Measurements from ENCODE around the gene ERBB3. TPM values are rescaled to one million over a fixed set of nuclear protein-coding genes. Genes with fewer than 3 reads are reported as not detected.
A peak's percentile ranks its signal among the peaks of the same experiment; 100 is the strongest.

ERBB3 gene
- total RNA-seq, 2 experiments from 2014 or later, result 1.0 to 1.9 TPM

DNA sequence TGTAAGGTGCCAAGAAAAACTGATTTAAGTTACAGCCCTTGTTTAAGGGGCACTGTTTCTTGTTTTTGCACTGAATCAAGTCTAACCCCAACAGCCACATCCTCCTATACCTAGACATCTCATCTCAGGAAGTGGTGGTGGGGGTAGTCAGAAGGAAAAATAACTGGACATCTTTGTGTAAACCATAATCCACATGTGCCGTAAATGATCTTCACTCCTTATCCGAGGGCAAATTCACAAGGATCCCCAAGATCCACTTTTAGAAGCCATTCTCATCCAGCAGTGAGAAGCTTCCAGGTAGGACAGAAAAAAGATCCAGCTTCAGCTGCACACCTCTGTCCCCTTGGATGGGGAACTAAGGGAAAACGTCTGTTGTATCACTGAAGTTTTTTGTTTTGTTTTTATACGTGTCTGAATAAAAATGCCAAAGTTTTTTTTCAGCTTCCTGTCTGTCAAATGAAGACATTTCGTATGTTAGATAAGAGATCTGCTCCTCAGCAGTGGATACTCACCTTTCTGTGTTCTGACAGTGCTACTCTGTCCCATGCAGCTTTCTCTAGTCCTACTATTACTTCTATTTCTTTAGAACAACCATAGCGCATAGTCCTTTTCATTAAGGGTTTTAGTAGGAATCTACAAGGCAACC lies 23.2 kb downstream of the ERBB3 start:
- Mint-ChIP-seq H3K4me3 (peak overlapping the region; percentile 99), H3K27ac (peak overlapping the region; percentile 99), H3K36me3 (ENCODE audit: low read depth) (peaks cover 34% of the 10 kb centered on the region), H3K27me3 (ENCODE audit: low read depth) (no peaks in the 10 kb centered on the region), H3K4me1 (ENCODE audit: low read depth) (peaks cover 38% of the 10 kb centered on the region), H3K9me3 (no peaks in the 10 kb centered on the region)
- intact Hi-C loops (cut with micrococcal nuclease), result loop anchor here (5.0 kb wide), 1 partner anchor 106 kb away; the partner anchor contains the start of gene SUOX
- DNase-seq, result peak; percentile 25
- CTCF ChIA-PET, result interaction anchor here (1.9 to 3.3 kb wide), 5 partner anchors 15 to 365 kb away, joined by 5 to 22 read pairs (median 8); partner anchors contain the start of gene ZC3H10

GRCh38 chr12:56103823-56104108 lies 23.8 kb downstream of the ERBB3 start:
- peaks cover 38% of the 10 kb centered on the region for H3K4me1 Mint-ChIP-seq (ENCODE audit: low read depth)
- intact Hi-C loops (cut with micrococcal nuclease), result loop anchor here (1.0 to 5.0 kb wide), 15 partner anchors 13 to 387 kb away; partner anchors contain the start of genes BLOC1S1, CD63, DNAJC14 and ESYT1

GRCh38 chr12:56104109-56104814 lies 24.3 kb downstream of the ERBB3 start, which contains the start of gene PA2G4:
TSS of gene PA2G4 (plus strand) at chr12:56104559. CDS start at chr12:56104738, 179 bp downstream.
- intact Hi-C loops (cut with micrococcal nuclease), result loop anchor here (1.0 to 5.0 kb wide), 15 partner anchors 12 to 388 kb away; partner anchors contain the start of genes BLOC1S1, CD63, DNAJC14 and ESYT1
- peaks cover 42% of the 10 kb centered on the region for H3K36me3 Mint-ChIP-seq (ENCODE audit: low read depth)
- peak; percentile 99 for DNase-seq

More at GRCh38 chr12:56103823-56104108, 23.8 kb downstream of the ERBB3 start:
- no peaks in the 10 kb centered on the region for H3K27me3 Mint-ChIP-seq (ENCODE audit: low read depth)
- no peak for DNase-seq
- H3K27ac Mint-ChIP-seq, result peak overlapping the region; percentile 99
- H3K9me3 Mint-ChIP-seq, result no peaks in the 10 kb centered on the region
- H3K4me3 Mint-ChIP-seq, result peak overlapping the region; percentile 99
- CTCF ChIA-PET, result interaction anchor here (0.6 to 3.3 kb wide), 8 partner anchors 15 to 366 kb away, joined by 3 to 22 read pairs (median 8); partner anchors contain the start of genes SMARCC2 and ZC3H10
- H3K36me3 Mint-ChIP-seq (ENCODE audit: low read depth), result peaks cover 40% of the 10 kb centered on the region

GRCh38 chr12:56104815-56105608 lies 25.0 kb downstream of the ERBB3 start:
- intact Hi-C loops (cut with micrococcal nuclease), result loop anchor here (1.0 to 5.0 kb wide), 15 partner anchors 11 to 389 kb away; partner anchors contain the start of genes BLOC1S1, CD63, DNAJC14 and ESYT1
- Mint-ChIP-seq H3K27ac (peak overlapping the region; percentile 99), H3K36me3 (ENCODE audit: low read depth) (peaks cover 48% of the 10 kb centered on the region), H3K9me3 (no peaks in the 10 kb centered on the region), H3K27me3 (ENCODE audit: low read depth) (no peaks in the 10 kb centered on the region), H3K4me1 (ENCODE audit: low read depth) (peaks cover 38% of the 10 kb centered on the region), H3K4me3 (peak overlapping the region; percentile 99)
- CTCF ChIA-PET, result interaction anchor here (0.5 to 3.0 kb wide), 10 partner anchors 10 to 255 kb away, joined by 3 to 18 read pairs (median 5); partner anchors contain the start of genes ERBB3, SMARCC2, STAT2 and ZC3H10
- DNase-seq, result peak; percentile 42

More at GRCh38 chr12:56104109-56104814, 24.3 kb downstream of the ERBB3 start, which contains the start of gene PA2G4:
- Mint-ChIP-seq H3K27ac (peak within 1 kb of the TSS; percentile 99), H3K9me3 (no peaks in the 10 kb centered on the region), H3K4me3 (peak within 1 kb of the TSS; percentile 99), H3K27me3 (ENCODE audit: low read depth) (no peaks in the 10 kb centered on the region), H3K4me1 (ENCODE audit: low read depth) (peaks cover 38% of the 10 kb centered on the region)
- CTCF ChIA-PET, result interaction anchor here (0.5 to 3.3 kb wide), 13 partner anchors 11 to 366 kb away, joined by 3 to 22 read pairs (median 6); partner anchors contain the start of genes ERBB3, SMARCC2, STAT2 and ZC3H10

- intact Hi-C loops (cut with micrococcal nuclease), result loop anchor here (2.0 kb wide), 1 partner anchor 23 kb away; the partner anchor contains the start of gene ESYT1
- DNase-seq, result no peak
- H3K4me1 Mint-ChIP-seq (ENCODE audit: low read depth), result peaks cover 38% of the 10 kb centered on the region
- peak overlapping the region; percentile 99 for H3K27ac Mint-ChIP-seq
- peak overlapping the region; percentile 99 for H3K4me3 Mint-ChIP-seq
- no peaks in the 10 kb centered on the region for H3K9me3 Mint-ChIP-seq
- H3K27me3 Mint-ChIP-seq (ENCODE audit: low read depth), result no peaks in the 10 kb centered on the region
- H3K36me3 Mint-ChIP-seq (ENCODE audit: low read depth), result peaks cover 53% of the 10 kb centered on the region
- CTCF ChIA-PET, result interaction anchor here (0.6 to 3.0 kb wide), 5 partner anchors 10 to 84 kb away, joined by 3 to 18 read pairs (median 10); partner anchors contain the start of genes SMARCC2 and ZC3H10
These were observed 25.6 kb downstream of the ERBB3 start for GRCh38 chr12:56105609-56105902.

- no peak for DNase-seq
- Mint-ChIP-seq H3K4me3 (no peak overlapping the region), H3K27ac (no peak overlapping the region), H3K4me1 (ENCODE audit: low read depth) (peaks cover 33% of the 10 kb centered on the region), H3K27me3 (ENCODE audit: low read depth) (no peaks in the 10 kb centered on the region), H3K36me3 (ENCODE audit: low read depth) (peaks cover 67% of the 10 kb centered on the region), H3K9me3 (no peaks in the 10 kb centered on the region)
- CTCF ChIA-PET, result interaction anchor here (1.6 to 2.4 kb wide), 2 partner anchors 11 to 61 kb away, joined by 3 to 13 read pairs; partner anchors contain the start of gene ZC3H10
- intact Hi-C loops (cut with micrococcal nuclease), result no loop called here
These were observed 27.3 kb downstream of the ERBB3 start for GRCh38 chr12:56107242-56107641.

DNA sequence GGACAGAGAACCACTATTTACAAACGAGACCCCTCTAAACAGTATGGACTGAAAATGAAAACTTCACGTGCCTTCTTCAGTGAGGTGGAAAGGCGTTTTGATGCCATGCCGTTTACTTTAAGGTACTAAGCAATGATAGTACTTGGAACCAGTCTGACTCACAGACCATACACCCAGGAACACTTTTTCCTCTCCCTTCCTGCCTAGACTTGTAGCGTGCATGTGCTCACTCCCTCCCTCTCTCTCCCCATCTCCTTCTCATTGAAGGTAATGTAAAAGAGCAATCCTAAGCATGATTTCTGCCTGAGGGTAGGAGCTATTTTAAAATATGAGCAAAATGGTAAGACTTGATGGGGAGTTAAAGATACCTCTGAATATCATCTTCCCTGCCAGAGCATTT lies 30.6 kb downstream of the ERBB3 start:
- Mint-ChIP-seq H3K27ac (peak overlapping the region; percentile 61), H3K36me3 (ENCODE audit: low read depth) (peaks cover 68% of the 10 kb centered on the region), H3K9me3 (no peaks in the 10 kb centered on the region), H3K27me3 (ENCODE audit: low read depth) (no peaks in the 10 kb centered on the region), H3K4me1 (ENCODE audit: low read depth) (peaks cover 18% of the 10 kb centered on the region), H3K4me3 (no peak overlapping the region)
- CTCF ChIA-PET, result interaction anchor here (0.7 to 1.4 kb wide), 4 partner anchors 9 to 127 kb away, joined by 3 to 5 read pairs (median 3); partner anchors contain the start of gene ERBB3
- intact Hi-C loops (cut with micrococcal nuclease), result loop anchor here (10.0 kb wide), 1 partner anchor 1126 kb away; the partner anchor contains the start of gene TESPA1
- no peak for DNase-seq

GRCh38 chr12:56114084-56114483 lies 34.1 kb downstream of the ERBB3 start:
- Mint-ChIP-seq H3K27me3 (ENCODE audit: low read depth) (no peaks in the 10 kb centered on the region), H3K4me3 (no peak overlapping the region), H3K9me3 (no peaks in the 10 kb centered on the region), H3K27ac (peak overlapping the region; percentile 61), H3K4me1 (ENCODE audit: low read depth) (peaks cover 11% of the 10 kb centered on the region), H3K36me3 (ENCODE audit: low read depth) (peaks cover 55% of the 10 kb centered on the region)
- CTCF ChIA-PET, result interaction anchor here (1.1 kb wide), 1 partner anchor 14 kb away, joined by 3 read pairs; the partner anchor contains the start of gene ESYT1
- intact Hi-C loops (cut with micrococcal nuclease), result loop anchor here (10.0 kb wide), 1 partner anchor 1129 kb away; the partner anchor contains the start of gene TESPA1
- no peak for DNase-seq

- peaks cover 22% of the 10 kb centered on the region for H3K4me1 Mint-ChIP-seq (ENCODE audit: low read depth)
- CTCF ChIA-PET, result interaction anchor here (1.6 kb wide), 1 partner anchor 10 kb away, joined by 6 read pairs; no protein-coding TSS in a partner anchor
- intact Hi-C loops (cut with micrococcal nuclease), result loop anchor here (5.0 to 10.0 kb wide), 2 partner anchors 522 to 1131 kb away; partner anchors contain the start of gene TESPA1
These were observed 35.4 kb downstream of the ERBB3 start for GRCh38 chr12:56115329-56115728.

DNA sequence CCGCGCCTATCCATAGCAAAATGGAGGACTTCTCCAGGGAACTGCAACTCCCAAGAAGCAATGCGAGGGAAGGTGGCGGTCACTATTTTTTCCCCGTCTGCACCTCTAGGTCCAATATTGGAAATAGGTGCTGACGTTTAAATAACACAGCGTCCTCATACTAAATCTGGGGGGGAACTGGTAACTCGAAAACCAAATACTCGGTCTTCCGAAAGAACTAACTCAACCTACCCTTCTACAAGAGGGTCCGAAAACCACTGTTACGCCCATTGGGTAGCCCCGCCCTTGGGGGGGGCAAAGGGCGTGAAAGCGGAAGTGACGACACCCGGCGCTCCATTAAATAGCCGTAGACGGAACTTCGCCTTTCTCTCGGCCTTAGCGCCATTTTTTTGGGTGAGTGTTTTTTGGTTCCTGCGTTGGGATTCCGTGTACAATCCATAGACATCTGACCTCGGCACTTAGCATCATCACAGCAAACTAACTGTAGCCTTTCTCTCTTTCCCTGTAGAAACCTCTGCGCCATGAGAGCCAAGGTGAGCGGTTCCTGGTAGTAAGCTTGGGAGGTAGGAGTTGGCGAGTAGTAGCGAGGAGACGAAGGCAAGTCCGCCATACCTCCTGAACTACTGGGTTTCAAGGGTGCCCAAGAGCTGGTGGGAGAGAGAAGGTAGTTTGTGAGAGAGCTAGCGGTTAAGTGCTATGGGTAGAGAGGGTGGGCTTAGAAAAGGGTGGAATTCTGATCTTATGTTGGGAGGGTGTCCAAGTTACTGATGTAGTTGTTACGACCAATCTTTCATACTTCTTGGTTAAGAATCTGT lies 36.5 kb downstream of the ERBB3 start, which contains the start of gene RPL41:
Gene RPL41 (plus strand): TSS at position 367 of the 815 bp plus-strand sequence.
- Mint-ChIP-seq H3K4me3 (peak within 1 kb of the TSS; percentile 97), H3K27me3 (ENCODE audit: low read depth) (no peaks in the 10 kb centered on the region), H3K4me1 (ENCODE audit: low read depth) (peaks cover 23% of the 10 kb centered on the region), H3K36me3 (ENCODE audit: low read depth) (peaks cover 41% of the 10 kb centered on the region), H3K27ac (peak within 1 kb of the TSS; percentile 99), H3K9me3 (no peaks in the 10 kb centered on the region)
- peak; percentile 96 for DNase-seq
- intact Hi-C loops (cut with micrococcal nuclease), result loop anchor here (1.0 to 10.0 kb wide), 7 partner anchors 12 to 1132 kb away; partner anchors contain the start of genes BLOC1S1, PA2G4, RPS26 and TESPA1
- CTCF ChIA-PET, result interaction anchor here (0.6 to 3.7 kb wide), 6 partner anchors 10 to 379 kb away, joined by 3 to 30 read pairs (median 5); partner anchors contain the start of gene RNF41

More at GRCh38 chr12:56115329-56115728, 35.4 kb downstream of the ERBB3 start:
- Mint-ChIP-seq H3K27ac (peak overlapping the region; percentile 99), H3K9me3 (no peaks in the 10 kb centered on the region), H3K36me3 (ENCODE audit: low read depth) (peaks cover 46% of the 10 kb centered on the region), H3K27me3 (ENCODE audit: low read depth) (no peaks in the 10 kb centered on the region), H3K4me3 (peak overlapping the region; percentile 97)
- DNase-seq, result no peak
